GM12878 (cell line): ENCODE measurements around the gene DUSP18. TPM values are rescaled to one million over a fixed set of nuclear protein-coding genes. Genes with fewer than 3 reads are reported as not detected.

Experiments
- BCL3 ChIP-seq: IDR thresholded peaks from 2 replicates; pipeline ENCODE4 v1.6.1; 2011; ENCODE audit warnings: borderline replicate concordance, low read depth, mild to moderate bottlenecking, moderate library complexity, low read length; ENCODE audit not compliant: insufficient read depth, poor library complexity, severe bottlenecking
- EGR1 ChIP-seq, 2 experiments: IDR thresholded peaks; 1 replicate in 1 of 2; 2 replicates in 1 of 2; pipeline ENCODE4 v1.6.1; 2011 to 2012; ENCODE audit warnings: low read depth in 2 of 2, low read length in 2 of 2, borderline replicate concordance in 1 of 2, mild to moderate bottlenecking in 1 of 2, moderate library complexity in 1 of 2
- IKZF1 ChIP-seq: fragments of 450-650 bp; conservative IDR thresholded peaks from 2 replicates; pipeline ENCODE4 v1.6.1; 2017; ENCODE audit warnings: antibody characterized with exemption, mild to moderate bottlenecking
- JUNB ChIP-seq: IDR thresholded peaks from 2 replicates; pipeline ENCODE4 v1.6.1; 2016; ENCODE audit warnings: antibody characterized with exemption, mild to moderate bottlenecking
- MAX ChIP-seq: IDR thresholded peaks from 2 replicates; pipeline ENCODE4 v1.6.1; 2012; ENCODE audit warnings: low read depth, low read length, improper control_type of control experiment
- NBN ChIP-seq: fragments of 450-650 bp; IDR thresholded peaks from 2 replicates; pipeline ENCODE4 v1.6.1; 2016
- PBX3 ChIP-seq: IDR thresholded peaks from 2 replicates; pipeline ENCODE4 v1.6.1; 2011; ENCODE audit warnings: mild to moderate bottlenecking, low read depth, low read length, moderate library complexity; ENCODE audit not compliant: insufficient replicate concordance
- PML ChIP-seq: IDR thresholded peaks from 2 replicates; pipeline ENCODE4 v1.6.1; 2012; ENCODE audit warnings: low read length, inconsistent platforms
- SMC3 ChIP-seq: IDR thresholded peaks from 2 replicates; pipeline ENCODE4 v1.6.1; 2011; ENCODE audit warnings: low read length, improper control_type of control experiment, borderline replicate concordance
- SUPT20H ChIP-seq: IDR thresholded peaks from 2 replicates; pipeline ENCODE4 v1.6.1; 2011; ENCODE audit warnings: low read depth, mild to moderate bottlenecking, low read length, moderate library complexity, borderline replicate concordance; ENCODE audit not compliant: control insufficient read depth
- YY1 ChIP-seq: IDR thresholded peaks from 2 replicates; pipeline ENCODE4 v1.6.1; 2011; ENCODE audit warnings: low read depth, mild to moderate bottlenecking, low read length
- ZBED1 ChIP-seq: IDR thresholded peaks from 2 replicates; pipeline ENCODE4 v1.6.1; 2016; ENCODE audit warnings: borderline replicate concordance
- polyA plus RNA-seq, 11 experiments: library from polyadenylated mRNA; depleted of rRNA in 4 of 11; unstranded in 6 of 11; stranded (reverse) in 5 of 11; fragments of >200 nt; fragmentation: Nextera tagmentation in 4 of 11; fragmentation: Illumina TruSeq in 1 of 11; extraction: Ambion mirVana in 4 of 11; extraction: Trizol in 1 of 11; gene quantifications; 1 replicate in 1 of 11; 2 replicates in 10 of 11; pipeline versions ENCODE4 v1.2.1 to v1.2.3, GENCODE V29; 2011 to 2016; ENCODE audit warnings: inconsistent platforms in 2 of 11, missing spikeins in 2 of 11, low read depth in 1 of 11
- total RNA-seq, 4 experiments: library from RNA; depleted of rRNA in 3 of 4; stranded (reverse); fragments of >200 nt in 3 of 4; fragmentation: Illumina TruSeq in 1 of 4; extraction: Trizol in 1 of 4; gene quantifications; 2 replicates each; pipeline versions ENCODE4 v1.2.1 to v1.2.3, GENCODE V29; 2013 to 2021

DUSP18 gene
- total and polyA plus RNA-seq, 10 of the 15 experiments (the other 5 are each of a cell fraction or from before 2014, with no cell fraction given) = 1.9 to 11.9 (median 7.7) TPM

- TF ChIP-seq PBX3 = no peak
- no peak for TF ChIP-seq ZBED1
- TF ChIP-seq BCL3 = peak; percentile 9
- no peak for TF ChIP-seq PML
- no peak for TF ChIP-seq MAX
- peak; percentile 35; the same call in 1 of the 2 replicates for TF ChIP-seq JUNB
- TF ChIP-seq EGR1 (IDR thresholded peaks at IDR 0.05; ENCODE audit: borderline replicate concordance in 1 of 2, low read depth in 2 of 2, low read length in 2 of 2) = peak in 1 of 2 experiments; percentile 35; a peak in 1 of 3 replicates
- TF ChIP-seq YY1 = no peak
- TF ChIP-seq IKZF1 = peak; percentile 57
- no peak for TF ChIP-seq NBN
- no peak for TF ChIP-seq SMC3
- TF ChIP-seq SUPT20H = no peak
These were observed 18.2 kb downstream of the DUSP18 start (continued) for GRCh38 chr22:30649430-30650007.
